ENCODE measurements around the gene JAZF1. TPM values are rescaled to one million over a fixed set of nuclear protein-coding genes. Genes with fewer than 3 reads are reported as not detected.

JAZF1 gene
- total and polyA plus RNA-seq, 2 of the 4 experiments (the other 2 are of a cell fraction), result 8.4 to 10.5 TPM

DNA sequence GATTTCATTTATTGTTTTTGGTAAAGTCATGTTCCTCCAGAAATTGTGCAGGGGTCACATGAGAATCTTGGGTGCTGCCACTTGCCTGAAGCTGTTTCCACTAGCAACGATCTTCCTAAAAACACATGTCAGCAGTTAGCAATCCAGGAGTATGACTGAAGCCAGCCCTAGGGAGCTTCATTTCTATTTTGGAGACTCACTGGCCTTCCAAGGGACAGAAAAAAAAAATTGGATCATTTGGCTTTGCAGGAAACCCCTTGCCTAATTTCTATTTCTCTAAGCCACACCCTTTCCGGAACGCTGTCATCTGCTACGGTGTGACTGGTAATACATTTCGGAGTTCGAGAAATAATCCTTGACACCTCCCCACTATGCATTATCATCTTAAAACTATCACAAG, 236.0 kb downstream of the JAZF1 start:
- H2AK9ac ChIP-seq (replicated peaks; ENCODE audit: low read depth, low read length, poor library complexity), result no peak overlapping the region
- H2BK15ac ChIP-seq (ENCODE audit: low read depth, low read length), result no peak overlapping the region
- H3K27me3 ChIP-seq (ENCODE audit: control insufficient read depth, insufficient read depth, low read length), result no peaks in the 10 kb centered on the region
- no peak overlapping the region for H3K14ac ChIP-seq (replicated peaks; ENCODE audit: low read depth, low read length)
- H4K8ac ChIP-seq (ENCODE audit: low read depth in 2 of 2, low read length in 2 of 2), result no peak overlapping the region
- no peaks in the 10 kb centered on the region for H3K9me3 ChIP-seq (ENCODE audit: control insufficient read depth, insufficient read depth, low read length)
- ATAC-seq (ENCODE audit: low read depth) (no peak), DNase-seq (no peak)
- no peak overlapping the region for H2BK20ac ChIP-seq (ENCODE audit: low read depth, low read length)
- no peak overlapping the region for H3K23ac ChIP-seq (ENCODE audit: low read depth, low read length)
- 100% methylated on average over 3 of the region's 6 CpGs; no CpG with 5 or more reads in 1 of the 2 experiments for WGBS, 2 experiments (ENCODE audit: extremely low coverage in 2 of 2, insufficient read length in 1 of 2)
- no peak overlapping the region for H2BK120ac ChIP-seq (ENCODE audit: low read depth, low read length)
- in situ Hi-C loops (cut with MboI; ENCODE audit: low sequenced_read_pairs) (no loop called here), intact Hi-C loops (cut with micrococcal nuclease) (no loop called here), dilution Hi-C loops (cut with HindIII; ENCODE audit: low sequenced_read_pairs, unreplicated experiment) (no loop called here)
- no peak overlapping the region for H3K18ac ChIP-seq (ENCODE audit: low read depth, low read length)
- no TSS peak for BruUV-seq (replicated peaks)
- H3K4me1 ChIP-seq (ENCODE audit: control insufficient read depth, insufficient read depth, low read length), result no peaks in the 10 kb centered on the region
- TF ChIP-seq NFE2L2 (IDR thresholded peaks at IDR 0.05; ENCODE audit: low read depth, low read length), result no peak
- no peak for TF ChIP-seq MAZ (IDR thresholded peaks at IDR 0.05; ENCODE audit: borderline replicate concordance, low read depth, low read length)
- TF ChIP-seq POLR2A (IDR thresholded peaks at IDR 0.05; ENCODE audit: low read depth, low read length), result no peak
- TF ChIP-seq CEBPB (IDR thresholded peaks at IDR 0.05; ENCODE audit: low read depth, low read length), result no peak
- TF ChIP-seq BHLHE40 (IDR thresholded peaks at IDR 0.05; ENCODE audit: low read depth, low read length), result no peak
- no peak for TF ChIP-seq RAD21 (IDR thresholded peaks at IDR 0.05; ENCODE audit: low read length)
- no peak for TF ChIP-seq RFX5 (IDR thresholded peaks at IDR 0.05; ENCODE audit: low read depth, low read length)
- no peak for TF ChIP-seq ELK1 (IDR thresholded peaks at IDR 0.05; ENCODE audit: borderline replicate concordance, low read depth, low read length)
- TF ChIP-seq FOS (IDR thresholded peaks at IDR 0.05; ENCODE audit: low read depth, low read length), result no peak
- TF ChIP-seq MXI1 (IDR thresholded peaks at IDR 0.05; ENCODE audit: borderline replicate concordance, low read depth, low read length), result no peak
- no peak for TF ChIP-seq MAFK (IDR thresholded peaks at IDR 0.05; ENCODE audit: low read depth, low read length)
- no peak for TF ChIP-seq RCOR1 (IDR thresholded peaks at IDR 0.05; ENCODE audit: insufficient replicate concordance, low read length)
- no peak for TF ChIP-seq CHD1 (IDR thresholded peaks at IDR 0.05; ENCODE audit: low read depth, low read length)
- no peak for TF ChIP-seq SMC3 (IDR thresholded peaks at IDR 0.05; ENCODE audit: low read depth, low read length)
- TF ChIP-seq USF2 (IDR thresholded peaks at IDR 0.05; ENCODE audit: low read depth, low read length), result no peak
- TF ChIP-seq, protein P1, sequence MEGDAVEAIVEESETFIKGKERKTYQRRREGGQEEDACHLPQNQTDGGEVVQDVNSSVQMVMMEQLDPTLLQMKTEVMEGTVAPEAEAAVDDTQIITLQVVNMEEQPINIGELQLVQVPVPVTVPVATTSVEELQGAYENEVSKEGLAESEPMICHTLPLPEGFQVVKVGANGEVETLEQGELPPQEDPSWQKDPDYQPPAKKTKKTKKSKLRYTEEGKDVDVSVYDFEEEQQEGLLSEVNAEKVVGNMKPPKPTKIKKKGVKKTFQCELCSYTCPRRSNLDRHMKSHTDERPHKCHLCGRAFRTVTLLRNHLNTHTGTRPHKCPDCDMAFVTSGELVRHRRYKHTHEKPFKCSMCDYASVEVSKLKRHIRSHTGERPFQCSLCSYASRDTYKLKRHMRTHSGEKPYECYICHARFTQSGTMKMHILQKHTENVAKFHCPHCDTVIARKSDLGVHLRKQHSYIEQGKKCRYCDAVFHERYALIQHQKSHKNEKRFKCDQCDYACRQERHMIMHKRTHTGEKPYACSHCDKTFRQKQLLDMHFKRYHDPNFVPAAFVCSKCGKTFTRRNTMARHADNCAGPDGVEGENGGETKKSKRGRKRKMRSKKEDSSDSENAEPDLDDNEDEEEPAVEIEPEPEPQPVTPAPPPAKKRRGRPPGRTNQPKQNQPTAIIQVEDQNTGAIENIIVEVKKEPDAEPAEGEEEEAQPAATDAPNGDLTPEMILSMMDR (conservative IDR thresholded peaks at IDR 0.05; ENCODE audit: low read depth, low read length), result no peak
- H2AFZ ChIP-seq (replicated peaks; ENCODE audit: low read length, poor library complexity), result no peak overlapping the region
- peaks cover 12% of the 10 kb centered on the region; the same call in 1 of the 2 replicates for H4K20me1 ChIP-seq (ENCODE audit: insufficient read depth, low read length)
- H4K5ac ChIP-seq (ENCODE audit: low read depth, low read length), result no peak overlapping the region
- H3K27ac ChIP-seq (ENCODE audit: insufficient read depth, low read length), result no peak overlapping the region
- ChIA-PET POLR2A (ENCODE audit: unreplicated experiment) (no interaction called here), CTCF (no interaction called here)
- H3K4me2 ChIP-seq (ENCODE audit: low read depth, low read length), result no peak overlapping the region
- no peak overlapping the region for H3K4ac ChIP-seq (ENCODE audit: low read depth, low read length)
- H3K9ac ChIP-seq (ENCODE audit: low read depth, low read length), result no peak overlapping the region
- no peak overlapping the region for H2BK5ac ChIP-seq (ENCODE audit: low read depth, low read length, poor library complexity, severe bottlenecking)
- H3K9me1 ChIP-seq (ENCODE audit: insufficient read depth, low read length), result peaks cover 8% of the 10 kb centered on the region; the same call in 1 of the 2 replicates
- H3K79me1 ChIP-seq (ENCODE audit: low read depth in 1 of 2, low read length in 2 of 2), result peaks cover 9 to 37% of the 10 kb centered on the region in 2 experiments
- no peak overlapping the region for H3K4me3 ChIP-seq (ENCODE audit: insufficient read depth, low read depth, low read length)
- H3K36me3 ChIP-seq (ENCODE audit: control insufficient read depth, insufficient read depth, low read length), result peaks cover 1% of the 10 kb centered on the region
- no peak overlapping the region for H3K56ac ChIP-seq (ENCODE audit: extremely low read depth, insufficient read depth, low read length)
- no peak overlapping the region for H2AK5ac ChIP-seq (ENCODE audit: low read depth, low read length)
- no peak overlapping the region for H4K91ac ChIP-seq (ENCODE audit: insufficient read depth, low read depth, low read length)

All from IMR-90 (cell line).